ENCODE measurements around the gene FNBP1L.
"Not testable (repeated sequence)": the region's sequence is repeated elsewhere in the genome, so short reads cannot be mapped to it uniquely, and the experiment has no call there.

Gene FNBP1L

DNA sequence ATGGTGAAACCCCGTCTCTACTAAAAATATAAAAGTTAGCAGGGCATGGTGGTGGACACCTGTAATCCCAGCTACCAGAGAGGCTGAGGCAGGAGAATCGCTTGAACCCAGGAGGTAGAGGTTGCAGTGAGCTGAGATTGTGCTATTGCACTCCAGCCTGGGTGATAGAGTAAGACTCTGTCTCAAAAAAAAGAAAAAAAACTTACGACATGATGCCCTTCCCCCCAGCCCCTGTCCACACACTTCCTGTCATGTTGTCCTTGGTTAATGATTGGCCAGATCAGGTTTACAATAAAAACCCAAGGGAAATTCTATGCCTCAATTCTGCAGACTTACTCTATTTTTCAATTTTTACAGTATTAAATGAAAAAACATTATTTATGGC lies 143.4 kb downstream of the FNBP1L start:
- DNase-seq, result not testable (repeated sequence)

DNA sequence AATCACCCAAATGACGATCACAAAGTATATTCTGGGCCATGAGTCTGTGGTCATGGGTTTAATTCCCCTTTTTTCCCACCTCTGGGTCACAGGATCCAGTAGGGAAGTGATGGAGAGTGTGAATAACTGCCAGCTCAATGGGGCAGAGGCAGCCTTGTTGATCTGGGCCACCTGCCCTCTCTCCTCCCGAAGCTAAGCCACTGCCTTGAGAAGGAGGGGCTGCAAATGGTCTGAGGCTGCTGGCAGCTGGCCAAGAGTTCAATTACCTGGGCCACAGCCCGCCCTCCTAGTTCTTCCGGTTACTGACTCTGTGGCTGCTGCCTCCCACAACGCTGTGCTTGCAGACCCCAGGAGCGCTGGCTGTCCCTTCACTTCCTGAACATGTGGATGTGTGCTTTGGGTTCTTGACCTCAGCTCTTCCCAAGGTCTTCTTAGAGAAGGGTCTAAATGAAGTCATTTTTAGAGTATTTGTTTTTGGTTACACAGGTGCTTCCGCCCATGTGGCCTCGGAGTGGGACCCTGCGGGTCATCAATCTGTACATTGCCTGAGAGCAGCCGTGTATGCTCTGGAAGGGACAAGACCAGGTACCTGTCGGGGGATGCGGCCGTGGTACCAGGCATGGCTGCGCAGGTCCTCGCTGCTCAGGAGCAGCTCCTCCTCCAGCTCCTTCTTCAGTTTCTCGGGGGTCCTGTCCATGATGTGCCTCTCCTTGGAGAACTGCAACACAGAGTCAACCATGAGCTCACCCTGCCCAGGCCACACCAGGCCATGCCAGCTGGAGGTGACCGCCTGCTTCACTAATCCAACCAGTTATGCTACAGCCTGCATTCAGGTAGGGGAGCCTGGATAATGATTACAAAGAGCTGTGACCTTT lies 144.0 kb downstream of the FNBP1L start:
- DNase-seq, result peak in 1 of 56 donors; percentile 15

DNA sequence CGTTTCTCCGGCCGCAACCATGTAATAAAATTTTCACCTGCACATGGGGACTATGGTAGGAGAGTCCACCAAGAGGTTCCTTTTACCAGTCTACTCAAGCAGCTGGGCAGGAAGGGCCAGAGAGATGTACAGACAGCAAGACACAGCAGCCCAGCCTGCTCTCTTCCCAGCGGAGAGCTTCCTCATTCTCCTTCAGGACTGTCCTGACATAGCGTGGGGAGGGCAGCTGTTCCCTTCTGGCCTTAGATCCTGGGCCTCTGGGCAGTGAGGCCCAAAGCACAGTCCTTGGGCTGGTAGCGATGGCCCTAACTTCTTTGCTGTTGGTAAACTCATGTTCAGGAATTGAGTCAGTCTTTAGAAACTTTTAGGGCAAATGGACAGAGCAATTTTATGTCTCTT lies 144.6 kb downstream of the FNBP1L start:
- DNase-seq, result no peak

GRCh38 chr1:93593854-93594602 lies 146.1 kb downstream of the FNBP1L start:
- DNase-seq, result no peak

DNA sequence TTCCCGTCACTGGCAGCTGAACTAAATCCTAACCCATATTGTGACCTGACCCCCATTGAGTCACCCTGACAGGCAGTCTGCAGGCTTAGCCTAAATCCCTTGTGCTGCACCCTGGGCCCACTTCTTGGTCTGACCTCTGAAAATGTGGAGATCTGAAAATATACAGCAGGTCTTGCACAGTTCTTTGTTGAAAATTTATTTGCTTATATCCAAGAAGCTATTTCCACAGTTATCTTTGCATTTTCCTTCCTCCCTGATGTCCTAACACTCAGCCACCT lies 146.6 kb downstream of the FNBP1L start:
- no peak for DNase-seq

DNA sequence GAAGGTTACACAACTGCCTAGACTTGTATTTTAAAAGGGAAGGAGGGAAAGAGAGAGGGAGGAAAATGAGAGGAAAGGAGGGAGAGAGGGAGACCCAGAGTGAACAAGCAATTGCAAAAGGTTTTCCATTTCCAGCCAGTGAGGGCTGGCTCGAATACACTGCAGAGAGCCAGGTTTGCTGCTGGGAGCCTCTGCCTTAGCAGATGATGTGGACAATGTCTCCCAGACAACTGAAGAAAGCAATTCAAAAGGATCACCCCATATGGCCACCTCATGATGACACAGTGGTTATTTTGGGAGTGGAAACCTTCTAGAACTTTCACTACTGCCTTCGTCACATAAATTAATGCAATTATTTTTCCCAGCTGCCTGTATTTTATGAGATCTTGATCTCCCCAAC lies 147.3 kb downstream of the FNBP1L start:
- no peak for DNase-seq

DNA sequence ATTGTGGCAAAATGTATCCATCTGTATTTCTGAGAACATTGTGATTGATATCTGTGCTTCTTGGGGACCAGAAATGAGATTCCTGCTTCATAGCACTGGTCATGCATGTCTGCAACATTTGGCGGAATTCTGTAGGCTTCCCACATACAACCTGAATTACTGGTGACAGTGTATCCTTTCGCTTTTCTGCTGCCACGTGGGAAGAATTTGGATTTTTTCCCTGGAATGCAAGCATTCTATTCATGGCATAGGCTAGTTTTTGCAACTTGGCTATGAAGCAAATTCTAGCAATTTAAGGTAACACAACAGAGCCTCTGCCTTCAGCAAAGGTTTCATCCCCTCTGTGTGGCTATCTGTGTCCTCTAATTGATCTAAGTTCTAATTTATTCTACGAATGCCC lies 147.8 kb downstream of the FNBP1L start:
- DNase-seq, result no peak

- no peak for DNase-seq
Measured at GRCh38 chr1:93596329-93597089, 148.6 kb downstream of the FNBP1L start.

GRCh38 chr1:93597709-93598108 lies 149.8 kb downstream of the FNBP1L start:
- DNase-seq, result peak in 23 of 56 donors; percentile 8 to 65 (median 32)

GRCh38 chr1:93598396-93598795 lies 150.5 kb downstream of the FNBP1L start:
- DNase-seq, result no peak

DNA sequence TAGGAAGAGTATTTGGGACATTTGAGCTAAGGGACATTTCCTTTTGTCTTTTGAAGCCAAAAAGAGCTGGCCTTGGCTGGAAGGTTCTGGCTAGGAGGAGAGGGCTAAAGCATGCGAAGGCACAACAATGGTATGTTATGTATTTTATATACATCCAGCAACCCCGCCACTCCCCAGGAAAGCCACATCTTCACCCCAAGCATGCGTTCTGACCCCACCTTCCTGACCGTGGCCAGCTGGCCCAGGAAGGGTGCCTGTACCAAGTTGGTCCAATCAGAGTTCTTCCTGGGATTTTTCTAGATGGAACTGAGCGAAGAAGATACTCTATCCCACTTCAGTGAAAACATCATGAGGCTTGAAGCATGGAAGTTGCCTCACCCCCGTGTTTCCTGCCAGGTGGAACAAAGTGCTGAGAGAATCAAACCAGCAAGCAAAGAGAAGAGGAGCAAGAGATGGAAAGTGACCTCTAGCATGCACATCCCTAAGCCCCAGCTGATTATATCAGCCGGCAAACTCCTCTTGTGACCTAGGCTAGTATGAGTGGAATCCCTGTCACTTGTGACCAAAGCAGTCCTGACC lies 151.0 kb downstream of the FNBP1L start:
- no peak for DNase-seq

- no peak for DNase-seq
Measured at GRCh38 chr1:93599479-93599878, 151.6 kb downstream of the FNBP1L start.

DNA sequence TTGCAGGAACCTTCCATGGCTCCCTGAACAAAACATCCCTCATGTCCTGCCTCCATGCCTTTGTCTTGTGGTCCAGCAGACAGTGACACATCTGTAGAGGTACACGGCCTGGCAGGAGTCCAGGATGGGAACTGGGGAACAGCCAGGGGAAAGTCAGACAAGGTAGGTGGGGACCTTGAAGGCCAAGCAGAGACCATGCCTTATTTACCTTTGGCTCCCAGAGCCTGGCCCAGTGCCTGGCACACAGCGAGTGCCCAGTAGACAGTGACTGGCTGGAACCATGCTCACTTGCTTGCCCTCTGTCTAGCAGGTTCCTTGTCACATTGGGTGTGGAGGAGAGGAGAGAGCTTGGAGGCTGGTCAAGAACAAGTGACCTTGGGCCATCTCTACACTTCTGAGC lies 152.7 kb downstream of the FNBP1L start:
- DNase-seq, result no peak

GRCh38 chr1:93601686-93602085 lies 153.8 kb downstream of the FNBP1L start:
- no peak for DNase-seq

DNA sequence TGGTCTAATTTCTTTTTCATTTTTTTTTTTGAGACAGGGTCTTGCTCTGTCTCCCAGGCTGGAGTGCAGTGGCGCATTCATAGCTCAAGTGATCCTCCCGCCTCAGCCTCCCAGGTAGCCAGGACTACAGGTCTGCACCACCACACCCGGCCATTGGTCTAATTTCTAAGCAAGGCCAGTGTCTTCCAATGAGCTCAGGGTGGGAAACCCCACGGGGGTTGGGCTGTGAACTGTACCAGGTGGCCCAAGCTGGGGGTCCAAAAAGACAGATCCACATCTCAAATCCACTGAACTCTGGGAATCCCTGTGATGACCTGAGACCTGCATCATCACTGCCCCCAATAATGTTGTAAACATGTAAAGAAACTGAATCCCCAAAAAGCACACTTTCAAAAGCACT lies 154.2 kb downstream of the FNBP1L start:
- DNase-seq, result no peak

DNA sequence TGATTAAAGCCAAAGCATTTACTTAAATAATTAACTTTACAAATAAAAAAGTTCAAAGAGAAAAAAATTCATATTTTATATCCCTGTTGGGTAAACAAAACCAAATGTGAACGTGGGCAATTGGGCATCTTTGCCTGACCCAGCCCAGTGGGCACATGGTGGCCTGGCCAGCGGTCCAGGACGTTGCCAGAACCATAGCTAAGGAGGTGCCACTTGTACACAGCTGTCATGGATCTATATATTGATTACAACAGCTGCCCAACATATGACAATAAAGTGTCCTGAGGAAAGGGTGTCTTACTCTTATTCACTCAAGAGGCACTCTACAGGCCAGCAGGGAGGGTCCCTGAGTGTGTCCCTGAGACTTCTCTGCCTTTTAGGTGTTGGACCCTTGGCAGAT lies 155.2 kb downstream of the FNBP1L start:
- DNase-seq, result no peak

- no peak for DNase-seq
Measured at GRCh38 chr1:93603601-93604000, 155.7 kb downstream of the FNBP1L start.
